Measurements from ENCODE around the gene WDR27.

The WDR27 gene

DNA sequence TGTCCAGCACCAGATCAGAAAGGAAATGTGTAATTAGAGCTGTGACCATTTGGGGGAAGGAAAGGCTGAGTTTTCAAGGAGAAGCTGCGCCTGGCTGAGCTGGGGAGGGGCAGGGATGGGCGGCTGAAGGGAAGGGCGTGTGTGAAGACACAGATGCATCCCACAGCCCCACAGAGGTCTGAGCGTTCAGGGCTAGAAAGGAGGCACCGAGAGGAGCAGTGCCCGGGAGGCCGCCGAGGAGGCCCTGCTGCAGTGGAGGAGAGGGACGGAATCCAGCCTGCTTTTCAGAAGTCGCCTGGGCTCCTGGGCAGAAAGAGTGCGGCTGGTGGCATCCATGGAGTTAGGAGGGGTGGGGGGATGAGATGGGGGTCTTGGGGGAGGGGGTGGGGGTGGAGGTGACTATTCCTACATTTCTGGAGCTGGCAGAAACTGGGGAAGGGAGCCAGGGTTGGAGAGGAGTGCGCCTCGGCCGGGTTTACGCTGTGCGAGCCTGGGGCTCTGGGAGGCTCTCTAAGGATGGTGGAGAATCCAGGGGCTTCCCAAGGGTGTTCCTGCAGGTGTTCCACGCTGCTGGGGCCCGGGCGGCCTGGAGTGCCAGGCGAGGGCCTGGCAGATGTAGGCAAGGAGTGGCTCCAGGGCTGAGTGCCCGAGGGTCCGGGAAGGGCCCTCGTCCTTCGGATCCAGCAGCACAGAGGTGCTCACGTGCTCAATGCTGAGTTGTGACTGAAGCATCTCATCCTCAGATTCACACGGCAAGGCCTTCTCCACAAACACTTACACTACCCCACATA lies 41.8 kb downstream of the WDR27 start:
- TF ChIP-seq, protein P1, sequence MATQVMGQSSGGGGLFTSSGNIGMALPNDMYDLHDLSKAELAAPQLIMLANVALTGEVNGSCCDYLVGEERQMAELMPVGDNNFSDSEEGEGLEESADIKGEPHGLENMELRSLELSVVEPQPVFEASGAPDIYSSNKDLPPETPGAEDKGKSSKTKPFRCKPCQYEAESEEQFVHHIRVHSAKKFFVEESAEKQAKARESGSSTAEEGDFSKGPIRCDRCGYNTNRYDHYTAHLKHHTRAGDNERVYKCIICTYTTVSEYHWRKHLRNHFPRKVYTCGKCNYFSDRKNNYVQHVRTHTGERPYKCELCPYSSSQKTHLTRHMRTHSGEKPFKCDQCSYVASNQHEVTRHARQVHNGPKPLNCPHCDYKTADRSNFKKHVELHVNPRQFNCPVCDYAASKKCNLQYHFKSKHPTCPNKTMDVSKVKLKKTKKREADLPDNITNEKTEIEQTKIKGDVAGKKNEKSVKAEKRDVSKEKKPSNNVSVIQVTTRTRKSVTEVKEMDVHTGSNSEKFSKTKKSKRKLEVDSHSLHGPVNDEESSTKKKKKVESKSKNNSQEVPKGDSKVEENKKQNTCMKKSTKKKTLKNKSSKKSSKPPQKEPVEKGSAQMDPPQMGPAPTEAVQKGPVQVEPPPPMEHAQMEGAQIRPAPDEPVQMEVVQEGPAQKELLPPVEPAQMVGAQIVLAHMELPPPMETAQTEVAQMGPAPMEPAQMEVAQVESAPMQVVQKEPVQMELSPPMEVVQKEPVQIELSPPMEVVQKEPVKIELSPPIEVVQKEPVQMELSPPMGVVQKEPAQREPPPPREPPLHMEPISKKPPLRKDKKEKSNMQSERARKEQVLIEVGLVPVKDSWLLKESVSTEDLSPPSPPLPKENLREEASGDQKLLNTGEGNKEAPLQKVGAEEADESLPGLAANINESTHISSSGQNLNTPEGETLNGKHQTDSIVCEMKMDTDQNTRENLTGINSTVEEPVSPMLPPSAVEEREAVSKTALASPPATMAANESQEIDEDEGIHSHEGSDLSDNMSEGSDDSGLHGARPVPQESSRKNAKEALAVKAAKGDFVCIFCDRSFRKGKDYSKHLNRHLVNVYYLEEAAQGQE (IDR thresholded peaks at IDR 0.05; ENCODE audit: insufficient read depth in 1 of 2, low read depth in 2 of 2, low read length in 2 of 2) = no peak
- TF ChIP-seq SIN3A (IDR thresholded peaks at IDR 0.05; ENCODE audit: borderline replicate concordance, insufficient read depth, low read length) (no peak), TAF1 (IDR thresholded peaks at IDR 0.05; ENCODE audit: borderline replicate concordance, insufficient read depth, low read length) (no peak), FOXP2 (optimal IDR thresholded peaks at IDR 0.05; ENCODE audit: borderline replicate concordance, extremely low read depth, extremely low read length, insufficient read depth) (no peak), POLR2AphosphoS5 (IDR thresholded peaks at IDR 0.05; ENCODE audit: low read depth, low read length) (no peak)

DNA sequence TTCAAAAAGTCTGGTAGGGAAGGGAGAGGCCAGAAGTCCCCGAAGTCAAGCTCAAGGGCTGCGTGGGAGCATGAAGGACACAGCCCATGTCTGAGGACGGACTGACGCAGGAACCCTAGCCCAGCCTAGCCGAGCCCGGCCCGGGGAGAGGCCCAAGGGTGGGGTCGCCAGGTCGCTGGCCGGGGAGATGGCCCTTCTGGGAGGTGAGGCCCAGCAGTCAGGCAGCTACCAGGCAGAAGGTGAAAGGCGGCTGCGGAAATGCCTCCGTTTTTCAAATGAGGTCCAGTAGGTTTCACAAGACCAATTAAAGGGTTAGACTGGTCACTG lies 44.6 kb downstream of the WDR27 start:
- no peak for TF ChIP-seq TAF1 (IDR thresholded peaks at IDR 0.05; ENCODE audit: borderline replicate concordance, insufficient read depth, low read length)

DNA sequence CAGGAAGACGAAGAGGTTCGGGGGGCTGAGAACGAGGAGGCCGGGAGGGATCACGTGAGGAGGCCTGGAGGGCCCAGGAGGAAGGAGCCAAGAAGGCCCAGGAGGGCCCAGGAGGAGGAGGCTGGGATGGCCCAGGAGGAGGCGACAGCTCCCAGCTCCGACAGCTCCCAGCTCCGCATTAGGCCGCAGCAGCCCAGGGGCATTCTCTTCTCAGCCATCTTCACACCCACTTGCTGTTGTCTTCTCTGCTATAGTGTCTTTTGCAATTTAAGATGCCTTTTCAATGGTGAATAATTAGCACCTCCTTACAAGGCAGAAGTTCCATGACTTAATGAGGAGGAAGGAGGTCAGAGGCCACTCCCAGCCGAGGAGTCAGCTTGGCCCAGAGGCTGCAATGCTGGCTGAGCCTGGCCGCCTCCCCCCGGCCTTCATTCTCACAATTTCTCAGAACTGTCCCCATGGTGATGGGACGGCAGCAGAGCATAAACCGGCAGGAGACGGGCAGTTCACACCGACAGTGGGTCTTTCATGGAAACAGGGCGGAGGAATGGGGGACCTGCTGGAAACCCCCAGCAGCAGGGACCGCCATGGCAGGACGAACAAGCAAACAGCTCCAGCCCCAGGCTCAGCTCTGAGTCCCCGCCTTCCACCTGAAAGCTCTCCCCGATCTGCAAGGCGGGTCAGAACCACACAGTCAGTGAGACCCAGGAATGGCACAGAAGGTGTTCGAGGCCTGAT lies 45.1 kb downstream of the WDR27 start:
- TF ChIP-seq POLR2AphosphoS5 (IDR thresholded peaks at IDR 0.05; ENCODE audit: low read depth, low read length) = no peak

DNA sequence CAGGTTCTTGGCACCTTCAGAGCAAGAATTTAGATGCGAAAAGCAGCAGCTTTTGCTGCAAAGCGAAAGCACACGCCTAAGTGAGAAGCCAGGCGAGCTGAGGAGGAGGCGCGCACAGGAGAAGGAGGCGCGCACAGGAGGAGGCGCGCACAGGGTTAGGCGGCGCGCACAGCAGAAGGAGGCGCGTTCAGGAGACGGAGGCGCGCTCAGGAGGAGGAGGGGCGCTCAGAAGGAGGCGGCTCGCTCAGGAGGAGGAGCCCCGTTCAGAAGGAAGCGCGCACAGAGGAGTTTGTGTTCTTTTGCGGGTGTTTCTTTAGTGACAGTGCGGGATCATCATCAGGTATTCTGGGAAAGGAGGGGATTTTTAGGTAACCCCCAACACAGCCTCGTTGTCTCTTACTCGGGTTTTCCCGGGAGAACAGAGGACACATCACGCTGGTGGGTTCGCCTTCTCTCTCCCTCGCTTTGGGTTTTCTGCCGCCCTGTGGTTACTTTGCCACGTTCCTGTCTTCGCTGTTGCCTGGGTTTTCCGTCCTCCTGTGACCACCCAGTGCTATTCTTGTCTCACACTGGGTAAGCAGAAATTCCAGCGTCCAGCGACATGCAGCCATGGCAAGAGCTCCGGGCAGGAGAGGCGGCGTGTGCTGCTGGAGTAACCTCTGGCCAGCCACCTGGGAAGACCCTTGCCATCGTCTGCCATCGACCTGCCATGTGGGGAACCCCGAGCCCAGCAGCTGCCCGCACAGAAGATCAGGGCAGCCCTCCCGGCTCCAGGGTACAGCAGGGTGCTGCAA lies 47.0 kb downstream of the WDR27 start:
- TF ChIP-seq, protein P1 (IDR thresholded peaks at IDR 0.05; ENCODE audit: insufficient read depth in 1 of 2, low read depth in 2 of 2, low read length in 2 of 2) = no peak
- TF ChIP-seq POLR2AphosphoS5 (IDR thresholded peaks at IDR 0.05; ENCODE audit: low read depth, low read length) = no peak

DNA sequence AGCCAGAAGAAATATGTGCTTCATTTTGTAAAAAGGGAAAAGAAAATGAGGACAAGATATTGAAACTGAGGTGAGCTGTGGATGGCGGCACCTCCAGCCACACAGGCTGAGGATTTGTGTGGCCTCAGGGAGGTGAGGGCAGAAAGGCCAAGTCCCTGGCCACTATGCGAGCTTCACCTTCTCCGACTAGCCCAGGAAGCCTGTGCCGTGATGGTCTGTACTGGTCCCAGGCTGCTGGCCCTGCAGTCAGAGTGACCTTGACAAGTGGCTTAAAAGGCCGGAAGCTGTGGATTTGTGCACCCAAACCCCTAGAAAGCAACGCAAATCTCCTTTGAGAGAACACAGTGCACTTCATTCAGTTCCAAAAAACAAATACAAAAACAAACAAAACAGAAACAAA lies 48.1 kb downstream of the WDR27 start:
- no peak for TF ChIP-seq TAF1 (IDR thresholded peaks at IDR 0.05; ENCODE audit: borderline replicate concordance, insufficient read depth, low read length)
- no peak for TF ChIP-seq SIN3A (IDR thresholded peaks at IDR 0.05; ENCODE audit: borderline replicate concordance, insufficient read depth, low read length)
- no peak for TF ChIP-seq FOXP2 (optimal IDR thresholded peaks at IDR 0.05; ENCODE audit: borderline replicate concordance, extremely low read depth, extremely low read length, insufficient read depth)
- no peak for TF ChIP-seq POLR2AphosphoS5 (IDR thresholded peaks at IDR 0.05; ENCODE audit: low read depth, low read length)
- TF ChIP-seq, protein P1 (IDR thresholded peaks at IDR 0.05; ENCODE audit: insufficient read depth in 1 of 2, low read depth in 2 of 2, low read length in 2 of 2) = no peak

DNA sequence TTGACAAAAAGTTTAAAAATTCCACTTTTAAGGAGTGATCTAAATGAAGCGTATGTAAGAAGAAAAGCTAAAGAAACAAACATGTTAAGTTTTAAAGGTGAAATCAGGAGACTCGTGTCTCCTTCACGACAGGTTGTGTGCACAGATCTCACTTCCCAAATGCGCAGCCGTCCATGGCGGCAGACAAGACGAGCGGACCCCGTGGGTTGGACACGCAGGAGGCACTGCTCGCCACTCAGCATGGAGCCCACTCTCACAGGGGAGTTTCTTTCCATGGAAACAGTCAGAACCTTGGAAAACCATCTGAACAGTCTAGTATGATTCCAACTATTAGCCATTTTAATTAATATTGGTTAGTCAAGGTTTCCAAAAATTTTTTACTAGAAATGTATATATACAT lies 48.9 kb downstream of the WDR27 start:
- TF ChIP-seq, protein P1 (IDR thresholded peaks at IDR 0.05; ENCODE audit: insufficient read depth in 1 of 2, low read depth in 2 of 2, low read length in 2 of 2) = no peak
- no peak for TF ChIP-seq POLR2AphosphoS5 (IDR thresholded peaks at IDR 0.05; ENCODE audit: low read depth, low read length)
- no peak for TF ChIP-seq FOXP2 (optimal IDR thresholded peaks at IDR 0.05; ENCODE audit: borderline replicate concordance, extremely low read depth, extremely low read length, insufficient read depth)
- no peak for TF ChIP-seq TAF1 (IDR thresholded peaks at IDR 0.05; ENCODE audit: borderline replicate concordance, insufficient read depth, low read length)
- TF ChIP-seq SIN3A (IDR thresholded peaks at IDR 0.05; ENCODE audit: borderline replicate concordance, insufficient read depth, low read length) = no peak
